GM23338 (cell line): ENCODE data around the gene SLC32A1. TPM values are rescaled to one million over a fixed set of nuclear protein-coding genes. Genes with fewer than 3 reads are reported as not detected.

Experiments
- ATAC-seq: fragments of 200-7000 bp; cut with Tn5 transposase; 3 replicates; pipeline ENCODE4 v1.9.1; 2020
- DNase-seq: peaks from one replicate; pipeline ENCODE4 v3.0.0-alpha.2; 2015; ENCODE audit warnings: low spot score
- H2AFZ ChIP-seq: fragments of 200-600 bp; sonication (generic); 2 replicates; pipeline ENCODE4 v1.8.0; 2016; ENCODE audit warnings: antibody characterized with exemption, mild to moderate bottlenecking, moderate library complexity
- H3F3A ChIP-seq: fragments of 200-600 bp; sonication (generic); replicated peaks from 2 replicates; pipeline ENCODE4 v1.8.0; 2017; ENCODE audit warnings: antibody characterized with exemption, mixed run types, low read depth
- H3K27ac ChIP-seq: fragments of 200-600 bp; sonication (generic); 2 replicates; pipeline ENCODE4 v1.6.1; 2016; ENCODE audit warnings: low read depth
- H3K27me3 ChIP-seq: fragments of 200-600 bp; sonication (generic); 2 replicates; pipeline ENCODE4 v1.8.0; 2016; ENCODE audit warnings: mild to moderate bottlenecking, mixed run types, moderate library complexity; ENCODE audit not compliant: insufficient read depth
- H3K36me3 ChIP-seq: fragments of 200-600 bp; sonication (generic); 2 replicates; pipeline ENCODE4 v1.8.0; 2016; ENCODE audit warnings: mild to moderate bottlenecking; ENCODE audit not compliant: insufficient read depth
- H3K4me1 ChIP-seq: fragments of 200-600 bp; sonication (generic); 2 replicates; pipeline ENCODE4 v1.8.0; 2016; ENCODE audit warnings: mild to moderate bottlenecking, moderate library complexity; ENCODE audit not compliant: insufficient read depth
- H3K4me2 ChIP-seq: fragments of 200-600 bp; sonication (generic); 2 replicates; pipeline ENCODE4 v1.7.1; 2017; ENCODE audit warnings: mixed run types
- H3K4me3 ChIP-seq: fragments of 200-600 bp; sonication (generic); 2 replicates; pipeline ENCODE4 v1.6.1; 2016; ENCODE audit warnings: mixed run types
- H3K79me2 ChIP-seq: fragments of 200-600 bp; sonication (generic); replicated peaks from 2 replicates; pipeline ENCODE4 v1.8.0; 2017; ENCODE audit warnings: mild to moderate bottlenecking; ENCODE audit not compliant: insufficient read depth
- H3K9me2 ChIP-seq: fragments of 200-600 bp; sonication (generic); 2 replicates; pipeline ENCODE4 v1.8.0; 2017; ENCODE audit not compliant: insufficient read depth
- H4K20me1 ChIP-seq: fragments of 200-600 bp; sonication (generic); replicated peaks from 2 replicates; pipeline ENCODE4 v1.8.0; 2017; ENCODE audit warnings: mild to moderate bottlenecking; ENCODE audit not compliant: insufficient read depth
- H3K27ac Mint-ChIP-seq: 2 replicates; pipeline ENCODE4 v1.8.0; 2020; ENCODE audit warnings: inconsistent platforms, mild to moderate bottlenecking, moderate library complexity, mixed read lengths
- H3K27me3 Mint-ChIP-seq: 3 replicates; pipeline ENCODE4 v1.8.0; 2022; ENCODE audit warnings: low read depth, mild to moderate bottlenecking, moderate library complexity, mixed read lengths, inconsistent platforms; ENCODE audit not compliant: insufficient read depth, poor library complexity
- H3K36me3 Mint-ChIP-seq: 3 replicates; pipeline ENCODE4 v1.8.0; 2021; ENCODE audit warnings: low read depth, mild to moderate bottlenecking, inconsistent platforms, moderate library complexity, mixed read lengths
- H3K4me1 Mint-ChIP-seq: 3 replicates; pipeline ENCODE4 v1.8.0; 2020; ENCODE audit warnings: mild to moderate bottlenecking, inconsistent platforms, mixed read lengths
- H3K4me3 Mint-ChIP-seq: 3 replicates; pipeline ENCODE4 v1.8.0; 2021; ENCODE audit warnings: moderate library complexity, mild to moderate bottlenecking, inconsistent platforms, mixed read lengths
- H3K9me3 Mint-ChIP-seq: 3 replicates; pipeline ENCODE4 v1.8.0; 2020; ENCODE audit warnings: moderate library complexity, mild to moderate bottlenecking, inconsistent platforms, mixed read lengths
- CREB1 ChIP-seq: fragments of 250-450 bp; sonication (Bioruptor Pico); IDR thresholded peaks from 2 replicates; pipeline ENCODE4 v1.5.0; 2020; ENCODE audit warnings: low read depth, mild to moderate bottlenecking, moderate library complexity
- JUNB ChIP-seq: IDR thresholded peaks from one replicate; pipeline ENCODE4 v1.6.1; 2016; ENCODE audit warnings: antibody characterized with exemption; ENCODE audit not compliant: unreplicated experiment
- NANOG ChIP-seq: IDR thresholded peaks from 2 replicates; pipeline ENCODE4 v1.6.1; 2016; ENCODE audit warnings: antibody characterized with exemption, borderline replicate concordance
- POLR2AphosphoS5 ChIP-seq: IDR thresholded peaks from 2 replicates; pipeline ENCODE4 v1.6.1; 2016; ENCODE audit warnings: antibody characterized with exemption, low read depth
- REST ChIP-seq: IDR thresholded peaks from one replicate; pipeline ENCODE4 v1.6.1; 2018; ENCODE audit warnings: antibody characterized with exemption; ENCODE audit not compliant: unreplicated experiment
- STAT1 ChIP-seq: IDR thresholded peaks from one replicate; pipeline ENCODE4 v1.6.1; 2016; ENCODE audit warnings: antibody characterized with exemption; ENCODE audit not compliant: unreplicated experiment
- ZNF114 ChIP-seq: fragments of 250-450 bp; sonication (Bioruptor Pico); IDR thresholded peaks from 2 replicates; pipeline ENCODE4 v1.5.0; 2020; ENCODE audit warnings: mild to moderate bottlenecking, moderate library complexity
- ZNF331 ChIP-seq: fragments of 250-450 bp; sonication (Bioruptor Pico); IDR thresholded peaks from 2 replicates; pipeline ENCODE4 v1.5.0; 2020; ENCODE audit warnings: low read depth, mild to moderate bottlenecking, moderate library complexity
- polyA plus RNA-seq: library from polyadenylated mRNA; unstranded; fragments of >200 nt; fragmentation: Nextera tagmentation; extraction: Ambion mirVana; gene quantifications from 2 replicates; pipeline ENCODE4 v1.2.1, GENCODE V29; 2016
- total RNA-seq: library from RNA; depleted of rRNA; stranded (reverse); fragments of >200 nt; shearing (Covaris generic); gene quantifications from 2 replicates; pipeline ENCODE4 v1.2.3, GENCODE V29; 2014
- TF ChIP-seq, protein P1 (sequence below): fragments of 250-450 bp; sonication (Bioruptor Pico); IDR thresholded peaks from 2 replicates; pipeline ENCODE4 v1.5.0; 2020; ENCODE audit warnings: mild to moderate bottlenecking, moderate library complexity

SLC32A1 gene
- total and polyA plus RNA-seq, 2 experiments from 2014 or later: 0.87 TPM; not detected in 1

DNA sequence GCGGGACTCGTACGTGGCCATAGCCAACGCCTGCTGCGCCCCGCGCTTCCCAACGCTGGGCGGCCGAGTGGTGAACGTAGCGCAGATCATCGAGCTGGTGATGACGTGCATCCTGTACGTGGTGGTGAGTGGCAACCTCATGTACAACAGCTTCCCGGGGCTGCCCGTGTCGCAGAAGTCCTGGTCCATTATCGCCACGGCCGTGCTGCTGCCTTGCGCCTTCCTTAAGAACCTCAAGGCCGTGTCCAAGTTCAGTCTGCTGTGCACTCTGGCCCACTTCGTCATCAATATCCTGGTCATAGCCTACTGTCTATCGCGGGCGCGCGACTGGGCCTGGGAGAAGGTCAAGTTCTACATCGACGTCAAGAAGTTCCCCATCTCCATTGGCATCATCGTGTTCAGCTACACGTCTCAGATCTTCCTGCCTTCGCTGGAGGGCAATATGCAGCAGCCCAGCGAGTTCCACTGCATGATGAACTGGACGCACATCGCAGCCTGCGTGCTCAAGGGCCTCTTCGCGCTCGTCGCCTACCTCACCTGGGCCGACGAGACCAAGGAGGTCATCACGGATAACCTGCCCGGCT lies 3.4 kb downstream of the SLC32A1 start:
- Mint-ChIP-seq H3K27me3 (peaks cover 97% of the 10 kb centered on the region), H3K36me3 (no peaks in the 10 kb centered on the region; the same call in 2 of the 3 replicates), H3K9me3 (peaks cover 13% of the 10 kb centered on the region), H3K27ac (no peak overlapping the region), H3K4me3 (peak overlapping the region; percentile 74), H3K4me1 (peaks cover 55% of the 10 kb centered on the region)
- no peaks in the 10 kb centered on the region for H3K9me2 ChIP-seq
- no peaks in the 10 kb centered on the region for H3K79me2 ChIP-seq
- peak overlapping the region; percentile 61 for H3K4me3 ChIP-seq
- DNase-seq (no peak), ATAC-seq (peak; percentile 0)
- H3K27ac ChIP-seq: no peak overlapping the region
- peaks cover 99% of the 10 kb centered on the region for H3K27me3 ChIP-seq
- H3K36me3 ChIP-seq: no peaks in the 10 kb centered on the region
- peak overlapping the region; percentile 98 for H2AFZ ChIP-seq
- H4K20me1 ChIP-seq: no peaks in the 10 kb centered on the region; the same call in 1 of the 2 replicates
- no peak for TF ChIP-seq REST
- TF ChIP-seq POLR2AphosphoS5: 0 out of 2 replicates have a peak, but pooled peaks have one; percentile 0
- no peak for TF ChIP-seq JUNB
- no peak for TF ChIP-seq ZNF331 (CRISPR knock-in tag)
- no peak for TF ChIP-seq ZNF114 (CRISPR knock-in tag)
- no peak for TF ChIP-seq STAT1
- no peak; the same call in 1 of the 2 replicates for TF ChIP-seq CREB1 (CRISPR knock-in tag)
- TF ChIP-seq, protein P1, sequence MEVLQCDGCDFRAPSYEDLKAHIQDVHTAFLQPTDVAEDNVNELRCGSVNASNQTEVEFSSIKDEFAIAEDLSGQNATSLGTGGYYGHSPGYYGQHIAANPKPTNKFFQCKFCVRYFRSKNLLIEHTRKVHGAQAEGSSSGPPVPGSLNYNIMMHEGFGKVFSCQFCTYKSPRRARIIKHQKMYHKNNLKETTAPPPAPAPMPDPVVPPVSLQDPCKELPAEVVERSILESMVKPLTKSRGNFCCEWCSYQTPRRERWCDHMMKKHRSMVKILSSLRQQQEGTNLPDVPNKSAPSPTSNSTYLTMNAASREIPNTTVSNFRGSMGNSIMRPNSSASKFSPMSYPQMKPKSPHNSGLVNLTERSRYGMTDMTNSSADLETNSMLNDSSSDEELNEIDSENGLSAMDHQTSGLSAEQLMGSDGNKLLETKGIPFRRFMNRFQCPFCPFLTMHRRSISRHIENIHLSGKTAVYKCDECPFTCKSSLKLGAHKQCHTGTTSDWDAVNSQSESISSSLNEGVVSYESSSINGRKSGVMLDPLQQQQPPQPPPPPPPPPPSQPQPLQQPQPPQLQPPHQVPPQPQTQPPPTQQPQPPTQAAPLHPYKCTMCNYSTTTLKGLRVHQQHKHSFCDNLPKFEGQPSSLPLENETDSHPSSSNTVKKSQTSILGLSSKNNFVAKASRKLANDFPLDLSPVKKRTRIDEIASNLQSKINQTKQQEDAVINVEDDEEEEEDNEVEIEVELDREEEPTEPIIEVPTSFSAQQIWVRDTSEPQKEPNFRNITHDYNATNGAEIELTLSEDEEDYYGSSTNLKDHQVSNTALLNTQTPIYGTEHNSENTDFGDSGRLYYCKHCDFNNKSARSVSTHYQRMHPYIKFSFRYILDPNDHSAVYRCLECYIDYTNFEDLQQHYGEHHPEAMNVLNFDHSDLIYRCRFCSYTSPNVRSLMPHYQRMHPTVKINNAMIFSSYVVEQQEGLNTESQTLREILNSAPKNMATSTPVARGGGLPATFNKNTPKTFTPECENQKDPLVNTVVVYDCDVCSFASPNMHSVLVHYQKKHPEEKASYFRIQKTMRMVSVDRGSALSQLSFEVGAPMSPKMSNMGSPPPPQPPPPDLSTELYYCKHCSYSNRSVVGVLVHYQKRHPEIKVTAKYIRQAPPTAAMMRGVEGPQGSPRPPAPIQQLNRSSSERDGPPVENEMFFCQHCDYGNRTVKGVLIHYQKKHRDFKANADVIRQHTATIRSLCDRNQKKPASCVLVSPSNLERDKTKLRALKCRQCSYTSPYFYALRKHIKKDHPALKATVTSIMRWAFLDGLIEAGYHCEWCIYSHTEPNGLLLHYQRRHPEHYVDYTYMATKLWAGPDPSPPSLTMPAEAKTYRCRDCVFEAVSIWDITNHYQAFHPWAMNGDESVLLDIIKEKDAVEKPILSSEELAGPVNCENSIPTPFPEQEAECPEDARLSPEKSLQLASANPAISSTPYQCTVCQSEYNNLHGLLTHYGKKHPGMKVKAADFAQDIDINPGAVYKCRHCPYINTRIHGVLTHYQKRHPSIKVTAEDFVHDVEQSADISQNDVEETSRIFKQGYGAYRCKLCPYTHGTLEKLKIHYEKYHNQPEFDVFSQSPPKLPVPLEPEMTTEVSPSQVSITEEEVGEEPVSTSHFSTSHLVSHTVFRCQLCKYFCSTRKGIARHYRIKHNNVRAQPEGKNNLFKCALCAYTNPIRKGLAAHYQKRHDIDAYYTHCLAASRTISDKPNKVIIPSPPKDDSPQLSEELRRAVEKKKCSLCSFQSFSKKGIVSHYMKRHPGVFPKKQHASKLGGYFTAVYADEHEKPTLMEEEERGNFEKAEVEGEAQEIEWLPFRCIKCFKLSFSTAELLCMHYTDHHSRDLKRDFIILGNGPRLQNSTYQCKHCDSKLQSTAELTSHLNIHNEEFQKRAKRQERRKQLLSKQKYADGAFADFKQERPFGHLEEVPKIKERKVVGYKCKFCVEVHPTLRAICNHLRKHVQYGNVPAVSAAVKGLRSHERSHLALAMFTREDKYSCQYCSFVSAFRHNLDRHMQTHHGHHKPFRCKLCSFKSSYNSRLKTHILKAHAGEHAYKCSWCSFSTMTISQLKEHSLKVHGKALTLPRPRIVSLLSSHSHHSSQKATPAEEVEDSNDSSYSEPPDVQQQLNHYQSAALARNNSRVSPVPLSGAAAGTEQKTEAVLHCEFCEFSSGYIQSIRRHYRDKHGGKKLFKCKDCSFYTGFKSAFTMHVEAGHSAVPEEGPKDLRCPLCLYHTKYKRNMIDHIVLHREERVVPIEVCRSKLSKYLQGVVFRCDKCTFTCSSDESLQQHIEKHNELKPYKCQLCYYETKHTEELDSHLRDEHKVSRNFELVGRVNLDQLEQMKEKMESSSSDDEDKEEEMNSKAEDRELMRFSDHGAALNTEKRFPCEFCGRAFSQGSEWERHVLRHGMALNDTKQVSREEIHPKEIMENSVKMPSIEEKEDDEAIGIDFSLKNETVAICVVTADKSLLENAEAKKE (CRISPR knock-in tag): no peak
- TF ChIP-seq NANOG: no peak
- H3F3A ChIP-seq: peaks cover 16% of the 10 kb centered on the region; the same call in 1 of the 2 replicates
- H3K4me2 ChIP-seq: peak overlapping the region; percentile 83
- peaks cover 52% of the 10 kb centered on the region for H3K4me1 ChIP-seq
